GM12864 (cell line): ENCODE data around the gene GRB7.
"Not testable (repeated sequence)": the region's sequence is repeated elsewhere in the genome, so short reads cannot be mapped to it uniquely, and the experiment has no call there.

ENCODE experiments used
- DNase-seq: peaks from one replicate; pipeline ENCODE4 v3.0.0-alpha.2; 2011; ENCODE audit warnings: low read depth
- H3K4me3 ChIP-seq: 2 replicates; pipeline ENCODE4 v1.5.1; 2011; ENCODE audit warnings: mild to moderate bottlenecking, low read depth, low read length, control low read depth
- CTCF ChIP-seq: IDR thresholded peaks from 2 replicates; pipeline ENCODE4 v1.5.1; 2011; ENCODE audit warnings: low read depth, mild to moderate bottlenecking, moderate library complexity, low read length, control low read depth, inconsistent platforms; ENCODE audit errors: missing control alignments

Gene GRB7

DNA sequence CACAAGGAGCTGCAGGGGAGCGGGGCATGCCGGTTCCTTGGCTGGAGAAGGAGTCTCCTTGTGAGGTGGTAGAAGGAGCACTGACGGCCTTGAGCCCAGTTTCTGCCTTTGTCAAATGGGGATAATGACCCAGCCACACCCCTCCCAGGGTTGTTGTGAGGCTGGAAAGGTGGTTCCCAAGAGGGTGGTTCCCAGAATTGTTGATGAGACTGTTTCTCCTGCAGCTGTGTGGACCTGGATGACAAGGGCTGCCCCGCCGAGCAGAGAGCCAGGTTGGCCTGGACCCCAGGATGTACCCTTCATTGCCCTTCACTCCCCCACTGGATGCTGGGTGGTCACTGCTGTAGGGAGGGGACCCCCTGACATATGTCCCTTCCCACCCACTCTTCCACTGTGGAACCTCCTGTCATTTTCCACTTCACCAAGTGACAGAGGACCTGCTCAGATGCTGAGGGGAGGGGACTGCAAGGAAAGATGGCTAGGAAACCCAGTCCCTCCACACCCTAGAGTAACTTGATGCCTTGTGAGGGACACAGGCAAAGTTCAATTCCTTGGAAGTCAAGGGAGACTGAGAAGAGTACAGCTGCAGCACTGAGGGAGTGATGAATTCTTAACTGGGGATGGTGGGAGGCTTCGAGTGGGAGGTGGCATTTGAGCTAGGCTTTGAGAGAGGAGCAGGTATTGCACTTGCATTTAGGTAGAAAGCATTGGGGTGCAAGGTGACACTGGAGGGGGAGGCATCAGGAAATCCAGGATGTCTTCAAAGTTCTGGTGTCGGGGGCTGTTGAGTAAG is 18.0 kb upstream of the GRB7 start:
- DNase-seq: no peak
- TF ChIP-seq CTCF: no peak
- H3K4me3 ChIP-seq: no peak overlapping the region

DNA sequence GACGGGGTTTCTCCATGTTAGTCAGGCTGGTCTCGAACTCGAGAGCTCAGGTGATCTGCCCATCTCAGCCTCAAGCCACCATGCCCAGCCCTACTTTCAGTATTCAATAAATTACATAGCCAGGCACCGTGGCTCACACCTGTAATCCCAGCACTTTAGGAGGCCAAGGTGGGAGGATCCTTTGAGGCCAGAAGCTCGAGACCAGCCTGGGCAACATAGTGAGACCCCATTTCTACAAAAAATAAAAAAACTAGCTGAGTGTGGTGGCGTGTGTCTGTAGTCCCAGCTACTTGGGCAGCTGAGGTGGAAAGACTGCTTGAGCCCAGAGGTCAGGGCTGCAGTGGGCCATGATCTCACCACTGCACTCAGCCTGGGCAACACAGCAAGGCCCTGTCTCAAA is 15.6 kb upstream of the GRB7 start:
- H3K4me3 ChIP-seq: no peak overlapping the region
- DNase-seq: no peak
- TF ChIP-seq CTCF: no peak

DNA sequence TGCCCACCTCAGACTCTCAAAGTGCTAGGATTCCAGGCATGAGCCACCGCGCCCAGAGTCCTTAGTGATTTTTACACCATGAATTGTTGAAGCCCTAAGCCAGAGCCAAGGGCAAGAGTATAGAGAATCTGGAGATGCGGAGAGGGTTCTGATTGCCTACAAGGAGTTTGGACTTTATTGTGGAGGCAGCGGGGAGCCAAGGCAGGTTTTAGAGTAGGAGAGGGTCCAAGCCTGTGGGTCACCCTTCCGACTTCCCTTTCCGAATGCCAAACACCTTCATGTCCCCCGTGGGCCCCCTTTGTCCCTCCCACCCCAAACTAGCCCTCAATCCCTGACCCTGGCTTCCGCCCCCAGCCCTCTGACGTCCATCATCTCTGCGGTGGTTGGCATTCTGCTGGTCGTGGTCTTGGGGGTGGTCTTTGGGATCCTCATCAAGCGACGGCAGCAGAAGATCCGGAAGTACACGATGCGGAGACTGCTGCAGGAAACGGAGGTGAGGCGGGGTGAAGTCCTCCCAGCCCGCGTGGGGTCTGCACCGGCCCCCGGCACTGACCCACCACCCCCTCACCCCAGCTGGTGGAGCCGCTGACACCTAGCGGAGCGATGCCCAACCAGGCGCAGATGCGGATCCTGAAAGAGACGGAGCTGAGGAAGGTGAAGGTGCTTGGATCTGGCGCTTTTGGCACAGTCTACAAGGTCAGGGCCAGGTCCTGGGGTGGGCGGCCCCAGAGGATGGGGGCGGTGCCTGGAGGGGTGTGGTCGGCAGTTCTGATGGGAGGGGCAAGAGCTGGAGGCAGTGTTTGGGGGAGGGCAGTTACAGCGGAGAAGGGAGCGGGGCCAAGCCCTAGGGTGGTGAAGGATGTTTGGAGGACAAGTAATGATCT is 14.5 kb upstream of the GRB7 start:
- no peak for TF ChIP-seq CTCF
- no peak overlapping the region for H3K4me3 ChIP-seq
- DNase-seq: no peak

DNA sequence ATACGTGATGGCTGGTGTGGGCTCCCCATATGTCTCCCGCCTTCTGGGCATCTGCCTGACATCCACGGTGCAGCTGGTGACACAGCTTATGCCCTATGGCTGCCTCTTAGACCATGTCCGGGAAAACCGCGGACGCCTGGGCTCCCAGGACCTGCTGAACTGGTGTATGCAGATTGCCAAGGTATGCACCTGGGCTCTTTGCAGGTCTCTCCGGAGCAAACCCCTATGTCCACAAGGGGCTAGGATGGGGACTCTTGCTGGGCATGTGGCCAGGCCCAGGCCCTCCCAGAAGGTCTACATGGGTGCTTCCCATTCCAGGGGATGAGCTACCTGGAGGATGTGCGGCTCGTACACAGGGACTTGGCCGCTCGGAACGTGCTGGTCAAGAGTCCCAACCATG is 13.0 kb upstream of the GRB7 start:
- no peak overlapping the region for H3K4me3 ChIP-seq
- no peak for DNase-seq
- no peak for TF ChIP-seq CTCF

GRCh38 chr17:39725923-39726322 is 11.8 kb upstream of the GRB7 start:
- DNase-seq: not testable (repeated sequence)

GRCh38 chr17:39726617-39727016 is 11.1 kb upstream of the GRB7 start:
- no peak for DNase-seq
- no peak overlapping the region for H3K4me3 ChIP-seq
- TF ChIP-seq CTCF: no peak

More at GRCh38 chr17:39725923-39726322, 11.8 kb upstream of the GRB7 start:
- not testable (repeated sequence) for H3K4me3 ChIP-seq

GRCh38 chr17:39727556-39727955 is 10.2 kb upstream of the GRB7 start:
- no peak overlapping the region for H3K4me3 ChIP-seq
- no peak for TF ChIP-seq CTCF

More at GRCh38 chr17:39727556-39727955, 10.2 kb upstream of the GRB7 start:
- no peak for DNase-seq
